IPS DF 6.9 (cell line): ENCODE results near the gene GAPDH.
"Not testable (repeated sequence)": the region's sequence is repeated elsewhere in the genome, so short reads cannot be mapped to it uniquely, and the experiment has no call there.

Experiments
- DNase-seq: peaks from one replicate; pipeline ENCODE4 v3.0.0-alpha.2; 2013; ENCODE audit warnings: low read depth, low spot score
- H3K27ac ChIP-seq: one replicate; pipeline ENCODE4 v1.5.1; 2013; ENCODE audit warnings: low read length, control low read depth
- H3K27me3 ChIP-seq: 2 replicates; pipeline ENCODE4 v1.6.1; 2013; ENCODE audit warnings: mild to moderate bottlenecking, low read length; ENCODE audit not compliant: control insufficient read depth, insufficient read depth
- H3K36me3 ChIP-seq: 2 replicates; pipeline ENCODE4 v1.6.1; 2013; ENCODE audit warnings: low read length; ENCODE audit not compliant: control insufficient read depth, insufficient read depth
- H3K4me1 ChIP-seq: 2 replicates; pipeline ENCODE4 v1.6.1; 2013; ENCODE audit warnings: low read length; ENCODE audit not compliant: control insufficient read depth, insufficient read depth
- H3K4me3 ChIP-seq: 2 replicates; pipeline ENCODE4 v1.5.1; 2013; ENCODE audit warnings: mild to moderate bottlenecking, low read length
- H3K9me3 ChIP-seq: 2 replicates; pipeline ENCODE4 v1.6.1; 2013; ENCODE audit warnings: low read length, inconsistent platforms; ENCODE audit not compliant: control insufficient read depth, insufficient read depth
- WGBS: extraction: QIAGEN DNeasy Blood & Tissue Kit; methylation state at CpG from one replicate; pipeline ENCODE4 v1.1.7; 2013; ENCODE audit warnings: mixed read lengths, missing lambda C conversion rate; ENCODE audit not compliant: insufficient read length, insufficient coverage; 5-methylcytosine and 5-hydroxymethylcytosine counted together

Gene GAPDH

GRCh38 chr12:6533923-6534694 lies at the start of gene GAPDH:
TSS of gene GAPDH (plus strand) at chr12:6534517. CDS start at chr12:6534833, 316 bp downstream.
- Histone ChIP-seq H3K27ac (no peak within 1 kb of the TSS), H3K36me3 (peaks cover 49% of the 10 kb centered on the region), H3K27me3 (no peaks in the 10 kb centered on the region), H3K4me1 (peaks cover 4% of the 10 kb centered on the region), H3K4me3 (peak within 1 kb of the TSS; percentile 97), H3K9me3 (no peaks in the 10 kb centered on the region)
- DNase-seq = no peak
- no CpG with 5 or more reads among the region's 62 CpGs for WGBS

DNA sequence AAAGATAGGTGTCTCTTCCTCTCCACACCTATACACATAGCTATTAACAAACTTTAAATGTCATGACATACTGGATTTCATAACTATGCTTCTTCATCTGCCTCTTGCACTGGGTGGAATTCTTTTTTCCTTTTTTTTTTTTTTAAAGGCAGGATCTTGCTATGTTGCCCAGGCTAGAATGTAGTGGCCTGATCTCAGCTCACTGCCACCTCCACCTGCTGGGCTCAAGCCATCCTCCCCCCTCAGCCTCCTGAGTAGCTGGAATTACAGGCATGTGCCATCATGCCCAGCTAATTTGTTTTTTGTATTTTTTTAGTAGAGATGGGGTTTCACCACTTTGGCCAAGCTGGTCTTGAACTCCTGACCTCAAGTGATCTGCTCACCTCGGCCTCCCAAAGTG lies 46.1 kb upstream of the GAPDH start:
- no peak overlapping the region for H3K27ac ChIP-seq
- WGBS = no CpG with 5 or more reads among the region's 1 CpG
- no peaks in the 10 kb centered on the region for H3K36me3 ChIP-seq
- H3K4me1 ChIP-seq = no peaks in the 10 kb centered on the region
- no peaks in the 10 kb centered on the region for H3K9me3 ChIP-seq
- no peak overlapping the region for H3K4me3 ChIP-seq
- DNase-seq = no peak
- H3K27me3 ChIP-seq = no peaks in the 10 kb centered on the region

DNA sequence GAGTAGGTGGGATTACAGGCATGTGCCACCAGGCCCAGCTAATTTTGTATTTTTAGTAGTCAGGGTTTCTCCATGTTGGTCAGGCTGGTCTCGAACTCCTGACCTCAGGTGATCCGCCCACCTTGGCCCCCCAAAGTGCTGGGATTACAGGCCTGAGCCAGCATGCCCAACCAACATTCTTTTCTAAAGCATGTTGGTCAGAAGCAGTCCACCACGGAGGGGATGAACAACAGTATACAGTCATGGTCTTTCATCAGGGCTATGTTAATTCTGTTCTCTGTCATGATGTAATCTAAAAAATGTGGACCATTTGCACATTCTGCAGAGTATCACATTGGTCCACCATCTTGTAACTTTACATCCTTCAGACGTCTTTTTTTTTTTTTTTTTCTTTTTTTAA lies 44.9 kb upstream of the GAPDH start:
- no peak overlapping the region for H3K4me3 ChIP-seq
- DNase-seq = no peak
- H3K27me3 ChIP-seq = no peaks in the 10 kb centered on the region
- H3K36me3 ChIP-seq = no peaks in the 10 kb centered on the region
- H3K9me3 ChIP-seq = no peaks in the 10 kb centered on the region
- WGBS = no CpG with 5 or more reads among the region's 4 CpGs
- no peak overlapping the region for H3K27ac ChIP-seq
- H3K4me1 ChIP-seq = no peaks in the 10 kb centered on the region

GRCh38 chr12:6490673-6491072 lies 43.6 kb upstream of the GAPDH start:
- not testable (repeated sequence) for DNase-seq, H3K27me3 ChIP-seq
- WGBS = no CpG with 5 or more reads among the region's 1 CpG

GRCh38 chr12:6492838-6493496 lies 41.4 kb upstream of the GAPDH start, which contains the start of gene MRPL51:
TSS of gene MRPL51 (minus strand) at chr12:6493262. CDS start at chr12:6493136, 126 bp downstream.
- Histone ChIP-seq H3K36me3 (peaks cover 3% of the 10 kb centered on the region; the same call in 1 of the 2 replicates), H3K4me3 (peak within 1 kb of the TSS; percentile 95; the same call in 1 of the 2 replicates), H3K27me3 (no peaks in the 10 kb centered on the region), H3K9me3 (no peaks in the 10 kb centered on the region), H3K4me1 (peaks cover 2% of the 10 kb centered on the region; the same call in 1 of the 2 replicates), H3K27ac (no peak within 1 kb of the TSS)
- peak; percentile 79 for DNase-seq
- WGBS = no CpG with 5 or more reads among the region's 39 CpGs

More at GRCh38 chr12:6490673-6491072, 43.6 kb upstream of the GAPDH start:
- not testable (repeated sequence) for H3K4me3 ChIP-seq, H3K9me3 ChIP-seq, H3K36me3 ChIP-seq, H3K27ac ChIP-seq, H3K4me1 ChIP-seq

- DNase-seq = peak; percentile 78
- peaks cover 3% of the 10 kb centered on the region; the same call in 1 of the 2 replicates for H3K36me3 ChIP-seq
- no peaks in the 10 kb centered on the region for H3K27me3 ChIP-seq
- H3K9me3 ChIP-seq = no peaks in the 10 kb centered on the region
- H3K4me3 ChIP-seq = peak within 1 kb of the TSS; percentile 95; the same call in 1 of the 2 replicates
- no CpG with 5 or more reads among the region's 49 CpGs for WGBS
- peaks cover 2% of the 10 kb centered on the region; the same call in 1 of the 2 replicates for H3K4me1 ChIP-seq
- H3K27ac ChIP-seq = no peak within 1 kb of the TSS
Measured at GRCh38 chr12:6493497-6494257, 40.6 kb upstream of the GAPDH start, which contains the start of gene NCAPD2. TSS of gene NCAPD2 (plus strand) at chr12:6494102. CDS start at chr12:6495099, 997 bp downstream.

DNA sequence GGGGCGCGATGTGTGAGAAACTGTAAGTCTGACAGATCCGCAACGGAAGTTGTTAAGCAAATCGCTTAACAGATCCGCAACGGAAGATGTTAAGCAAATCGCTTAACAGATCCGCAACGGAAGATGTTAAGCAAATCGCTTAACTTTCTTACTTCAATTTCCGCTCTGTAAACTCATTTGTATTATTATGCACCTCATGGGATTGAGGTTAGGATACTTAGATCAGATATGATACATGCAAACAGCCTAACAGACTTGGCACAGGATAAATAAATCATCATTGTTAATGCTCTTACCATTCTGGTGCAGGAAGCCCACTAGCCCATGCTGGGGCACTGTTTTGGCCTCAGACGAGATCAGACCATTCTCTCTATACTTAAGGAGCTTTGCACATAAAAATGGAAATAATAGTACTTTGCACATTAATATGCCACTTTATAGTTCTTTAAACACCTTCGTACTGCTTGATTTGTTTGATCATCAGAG lies 40.0 kb upstream of the GAPDH start:
- Histone ChIP-seq H3K4me1 (peaks cover 2% of the 10 kb centered on the region; the same call in 1 of the 2 replicates), H3K27ac (no peak overlapping the region), H3K9me3 (no peaks in the 10 kb centered on the region), H3K4me3 (peak overlapping the region; percentile 65; the same call in 1 of the 2 replicates), H3K27me3 (no peaks in the 10 kb centered on the region), H3K36me3 (peaks cover 3% of the 10 kb centered on the region; the same call in 1 of the 2 replicates)
- WGBS = no CpG with 5 or more reads among the region's 14 CpGs
- DNase-seq = no peak

- no peak overlapping the region for H3K27ac ChIP-seq
- peaks cover 3% of the 10 kb centered on the region; the same call in 1 of the 2 replicates for H3K36me3 ChIP-seq
- WGBS = no CpG with 5 or more reads among the region's 1 CpG
- no peaks in the 10 kb centered on the region for H3K9me3 ChIP-seq
- peak overlapping the region; percentile 65; the same call in 1 of the 2 replicates for H3K4me3 ChIP-seq
- H3K27me3 ChIP-seq = no peaks in the 10 kb centered on the region
- H3K4me1 ChIP-seq = peaks cover 2% of the 10 kb centered on the region; the same call in 1 of the 2 replicates
- DNase-seq = no peak
Measured at GRCh38 chr12:6494968-6495367, 39.3 kb upstream of the GAPDH start.

DNA sequence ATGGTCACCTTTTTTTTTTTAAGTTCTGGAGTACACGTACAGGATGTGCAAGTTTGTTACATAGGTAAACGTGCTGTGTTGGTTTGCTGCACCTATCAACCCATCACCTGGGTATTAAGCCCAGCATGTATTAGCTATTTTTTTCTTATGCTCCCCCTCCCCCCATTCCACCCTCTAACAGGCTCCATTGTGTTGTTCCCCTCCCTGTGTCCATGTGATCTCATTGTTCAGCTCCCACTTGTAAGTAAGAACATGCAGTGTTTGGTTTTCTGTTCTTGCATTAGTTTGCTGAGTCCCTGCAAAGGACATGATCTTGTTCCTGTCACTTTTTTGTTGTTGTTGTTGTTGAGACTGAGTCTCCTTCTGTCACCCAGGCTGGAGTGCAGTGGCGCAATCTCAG lies 37.0 kb upstream of the GAPDH start:
- not testable (repeated sequence) for DNase-seq, H3K27me3 ChIP-seq, H3K4me1 ChIP-seq, H3K4me3 ChIP-seq, H3K27ac ChIP-seq, H3K9me3 ChIP-seq, H3K36me3 ChIP-seq
- no CpG with 5 or more reads among the region's 3 CpGs for WGBS

DNA sequence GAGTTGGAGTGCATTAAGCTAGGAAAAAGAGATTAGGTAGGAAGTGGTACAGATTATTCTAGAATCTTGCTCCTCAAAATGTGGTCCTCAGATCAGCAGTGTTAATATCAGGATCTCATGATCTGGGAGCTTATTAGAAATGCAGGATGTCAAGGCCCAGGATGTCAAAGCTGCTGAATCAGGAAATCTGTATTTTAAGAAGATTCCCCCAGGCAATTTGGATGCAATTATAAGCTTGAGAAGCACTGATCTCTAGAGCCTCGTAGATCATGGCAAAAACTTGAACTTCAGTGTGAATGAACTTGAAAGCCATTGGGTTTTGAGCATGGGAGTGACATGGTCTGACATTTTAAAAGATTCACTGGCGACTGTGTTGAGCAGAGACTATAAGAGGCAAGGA lies 33.9 kb upstream of the GAPDH start:
- no peaks in the 10 kb centered on the region for H3K9me3 ChIP-seq
- H3K27me3 ChIP-seq = no peaks in the 10 kb centered on the region
- no peak for DNase-seq
- H3K4me1 ChIP-seq = no peaks in the 10 kb centered on the region
- H3K4me3 ChIP-seq = no peak overlapping the region
- H3K27ac ChIP-seq = no peak overlapping the region
- WGBS = no CpG with 5 or more reads among the region's 2 CpGs
- peaks cover 4% of the 10 kb centered on the region for H3K36me3 ChIP-seq
